A549 (cell line): ENCODE results near the gene DNA2. TPM values are rescaled to one million over a fixed set of nuclear protein-coding genes. Genes with fewer than 3 reads are reported as not detected.

Experiments
- ATAC-seq, 2 experiments: fragments of 200-7000 bp in 1 of 2; fragments of >200 bp in 1 of 2; cut with Nextera tagmentation in 1 of 2; cut with Tn5 transposase in 1 of 2; 3 replicates each; pipeline versions ENCODE4 v1.8.0 to v1.9.1; 2018 to 2020; ENCODE audit warnings: mild to moderate bottlenecking in 1 of 2, moderate library complexity in 1 of 2
- CTCF ChIA-PET: fragments of 300-600 bp; sonication (Branson Sonifier 250); formaldehyde crosslinking; extraction: SDS; loops from one replicate; lab custom pipeline; 2021; ENCODE audit warnings: antibody characterized with exemption, inconsistent platforms; lab: Yijun Ruan, JAX
- POLR2A ChIA-PET: fragments of 350-600 bp; formaldehyde crosslinking; extraction: SDS; loops from one replicate; lab custom pipeline; 2021; ENCODE audit warnings: antibody characterized with exemption, inconsistent platforms; lab: Yijun Ruan, JAX
- DNase-seq, 2 experiments: peaks; one replicate each; pipeline versions ENCODE4 v3.0.0 to v3.0.0-alpha.2; 2011 to 2016; ENCODE audit warnings: low read depth in 1 of 2, low spot score in 1 of 2
- FAIRE-seq: peaks from 2 replicates; lab custom pipeline; 2011; peaks lifted over from hg19 to GRCh38; lab: Jason Lieb, UNC
- H3K27ac ChIP-seq, 2 experiments: fragments of >200 bp; sonication (Bioruptor Twin); formaldehyde crosslinking; 3 replicates each; pipeline ENCODE4 v1.5.1; 2016 to 2017
- H3K4me1 ChIP-seq: fragments of >200 bp; sonication (Bioruptor Twin); formaldehyde crosslinking; 3 replicates; pipeline ENCODE4 v1.6.1; 2016
- H3K4me2 ChIP-seq: fragments of >200 bp; sonication (Bioruptor Twin); formaldehyde crosslinking; 3 replicates; pipeline ENCODE4 v1.6.1; 2016
- H3K4me3 ChIP-seq: fragments of >200 bp; sonication (Bioruptor Twin); formaldehyde crosslinking; 3 replicates; pipeline ENCODE4 v1.5.1; 2016
- H3K9me3 ChIP-seq: fragments of >200 bp; sonication (Bioruptor Twin); formaldehyde crosslinking; 3 replicates; pipeline ENCODE4 v1.6.1; 2016
- ATOH8 ChIP-seq: fragments of 250-450 bp; sonication (Bioruptor Pico); IDR thresholded peaks from 2 replicates; pipeline ENCODE4 v1.5.0; 2020; ENCODE audit warnings: low read depth, mild to moderate bottlenecking, moderate library complexity
- CBX2 ChIP-seq: fragments of 200-600 bp; sonication (generic); IDR thresholded peaks from 2 replicates; pipeline ENCODE4 v1.6.1; 2016; ENCODE audit warnings: low read depth, mild to moderate bottlenecking, borderline replicate concordance
- CEBPB ChIP-seq, 2 experiments: fragments of >200 bp in 1 of 2; sonication (Bioruptor Twin) in 1 of 2; formaldehyde crosslinking in 1 of 2; IDR thresholded peaks; 2 replicates each; pipeline ENCODE4 v1.6.1; 2012 to 2016
- CHD4 ChIP-seq: fragments of 200-600 bp; sonication (generic); IDR thresholded peaks from 2 replicates; pipeline ENCODE4 v1.6.1; 2016; ENCODE audit warnings: antibody characterized with exemption, mild to moderate bottlenecking, borderline replicate concordance
- ESRRA ChIP-seq: fragments of 150-350 bp; IDR thresholded peaks from 2 replicates; pipeline ENCODE4 v1.6.1; 2014; ENCODE audit warnings: mild to moderate bottlenecking, low read length, borderline replicate concordance
- FOXS1 ChIP-seq: fragments of 250-450 bp; sonication (Bioruptor Pico); IDR thresholded peaks from 2 replicates; pipeline ENCODE4 v1.5.0; 2020; ENCODE audit warnings: mild to moderate bottlenecking, moderate library complexity
- HDAC2 ChIP-seq: fragments of 200-600 bp; sonication (generic); IDR thresholded peaks from 2 replicates; pipeline ENCODE4 v1.6.1; 2016
- HES2 ChIP-seq: fragments of >200 bp; sonication (Bioruptor Twin); formaldehyde crosslinking; IDR thresholded peaks from 2 replicates; pipeline ENCODE4 v1.6.1; 2016
- HEYL ChIP-seq: fragments of 250-450 bp; sonication (Bioruptor Pico); IDR thresholded peaks from 2 replicates; pipeline ENCODE4 v1.8.0; 2021; ENCODE audit warnings: mild to moderate bottlenecking, moderate library complexity
- HOXA7 ChIP-seq: fragments of 250-450 bp; sonication (Bioruptor Pico); IDR thresholded peaks from 2 replicates; pipeline ENCODE4 v1.5.0; 2020; ENCODE audit warnings: mild to moderate bottlenecking, moderate library complexity
- HOXB5 ChIP-seq: fragments of 250-450 bp; sonication (Bioruptor Pico); IDR thresholded peaks from 2 replicates; pipeline ENCODE4 v1.5.0; 2020; ENCODE audit warnings: mild to moderate bottlenecking, moderate library complexity
- JUN ChIP-seq, 2 experiments: fragments of >200 bp; sonication (Bioruptor Twin); formaldehyde crosslinking; IDR thresholded peaks; 2 replicates in 1 of 2; 3 replicates in 1 of 2; pipeline ENCODE4 v1.6.1; 2016 to 2017
- JUNB ChIP-seq: fragments of >200 bp; sonication (Bioruptor Twin); formaldehyde crosslinking; IDR thresholded peaks from 2 replicates; pipeline ENCODE4 v1.6.1; 2016
- KDM5A ChIP-seq: fragments of 200-600 bp; sonication (generic); IDR thresholded peaks from 2 replicates; pipeline ENCODE4 v1.6.1; 2016; ENCODE audit warnings: antibody characterized with exemption, mild to moderate bottlenecking
- MAFK ChIP-seq: fragments of 450-650 bp; IDR thresholded peaks from 2 replicates; pipeline ENCODE4 v1.6.1; 2014; ENCODE audit not compliant: partially characterized antibody
- MAX ChIP-seq: IDR thresholded peaks from 2 replicates; pipeline ENCODE4 v1.6.1; 2012
- MAZ ChIP-seq: fragments of 150-350 bp; IDR thresholded peaks from 2 replicates; pipeline ENCODE4 v1.6.1; 2014; ENCODE audit warnings: antibody characterized with exemption, low read depth, low read length, borderline replicate concordance
- MYC ChIP-seq: IDR thresholded peaks from 2 replicates; pipeline ENCODE4 v1.6.1; 2012; ENCODE audit warnings: mild to moderate bottlenecking, inconsistent platforms, low read length, improper control_type of control experiment, borderline replicate concordance
- PBX3 ChIP-seq: IDR thresholded peaks from 2 replicates; pipeline ENCODE4 v1.6.1; 2012
- POLR2A ChIP-seq: IDR thresholded peaks from 2 replicates; pipeline ENCODE4 v1.6.1; 2012; ENCODE audit warnings: mild to moderate bottlenecking, low read length
- POLR2AphosphoS2 ChIP-seq: conservative IDR thresholded peaks from 2 replicates; pipeline ENCODE4 v1.6.1; 2012; ENCODE audit warnings: low read length, improper control_type of control experiment, inconsistent platforms
- RCOR1 ChIP-seq: fragments of 150-350 bp; IDR thresholded peaks from 2 replicates; pipeline ENCODE4 v1.6.1; 2014; ENCODE audit warnings: antibody characterized with exemption, low read length, low read depth
- RFX5 ChIP-seq: fragments of 450-650 bp; IDR thresholded peaks from 2 replicates; pipeline ENCODE4 v1.7.1; 2014; ENCODE audit warnings: antibody characterized with exemption, mild to moderate bottlenecking, moderate library complexity
- SMC3 ChIP-seq: fragments of >200 bp; sonication (Bioruptor Twin); formaldehyde crosslinking; IDR thresholded peaks from 3 replicates; pipeline ENCODE4 v1.6.1; 2018; ENCODE audit warnings: inconsistent platforms
- ZNF302 ChIP-seq: fragments of 250-450 bp; sonication (Bioruptor Pico); IDR thresholded peaks from 2 replicates; pipeline ENCODE4 v1.9.0; 2021; ENCODE audit warnings: inconsistent platforms, mild to moderate bottlenecking, moderate library complexity
- WGBS: methylation state at CpG from one replicate; pipeline ENCODE4 v1.1.6; 2017; ENCODE audit errors: missing lambda C conversion rate; 5-methylcytosine and 5-hydroxymethylcytosine counted together
- polyA plus RNA-seq, 4 experiments: library from polyadenylated mRNA; depleted of rRNA in 3 of 4; stranded (reverse); fragments of >200 nt; fragmentation: RNase III in 1 of 4; extraction: RNeasy Plus Mini Kit Qiagen cat#74134 plus additional on column Dnase treatment in 1 of 4; gene quantifications; 2 replicates in 3 of 4; 3 replicates in 1 of 4; pipeline ENCODE4 v1.2.3, GENCODE V29; 2011 to 2017

The DNA2 gene
- polyA plus RNA-seq, 2 of the 4 experiments (the other 2 are of a cell fraction): 16.5 to 20.1 TPM

GRCh38 chr10:68501691-68502090 lies 29.9 kb upstream of the DNA2 start:
- Histone ChIP-seq H3K4me2 (no peak overlapping the region), H3K27ac (no peak overlapping the region), H3K9me3 (no peaks in the 10 kb centered on the region), H3K4me1 (no peaks in the 10 kb centered on the region), H3K4me3 (no peak overlapping the region)
- POLR2A ChIA-PET: no interaction called here
- FAIRE-seq (no peak), ATAC-seq (no peak)
- WGBS: 75% methylated on average over 7 of the region's 7 CpGs
- TF ChIP-seq POLR2A: no peak
- TF ChIP-seq, all 56 proteins: peak for 0
- DNase-seq: no peak
- CTCF ChIA-PET: interaction anchor here (0.6 kb wide), 1 partner anchor 74 kb away, joined by 3 read pairs; no protein-coding TSS in a partner anchor

- Histone ChIP-seq H3K4me1 (no peaks in the 10 kb centered on the region), H3K9me3 (no peaks in the 10 kb centered on the region), H3K27ac (no peak overlapping the region), H3K4me3 (no peak overlapping the region), H3K4me2 (no peak overlapping the region)
- 96% methylated on average over 6 of the region's 6 CpGs for WGBS
- CTCF ChIA-PET: interaction anchor here (0.6 to 1.2 kb wide), 3 partner anchors 12 to 172 kb away, joined by 3 read pairs; no protein-coding TSS in a partner anchor
- ATAC-seq (no peak), DNase-seq (no peak), FAIRE-seq (no peak)
- POLR2A ChIA-PET: no interaction called here
- TF ChIP-seq ESRRA (no peak), MAZ (no peak), PBX3 (no peak), CHD4 (no peak), RFX5 (no peak), HOXB5 (no peak), JUNB (no peak), JUN (IDR thresholded peaks at IDR 0.05) (no peak), POLR2AphosphoS2 (no peak), HDAC2 (no peak), ZNF302 (no peak), MAX (no peak), KDM5A (no peak), RCOR1 (no peak), MAFK (no peak), FOXS1 (no peak), ATOH8 (CRISPR knock-in tag) (no peak), HOXA7 (CRISPR knock-in tag) (no peak), CEBPB (IDR thresholded peaks at IDR 0.05) (no peak), CBX2 (no peak)
Observed at GRCh38 chr10:68499544-68499943, 27.8 kb upstream of the DNA2 start.

- Histone ChIP-seq H3K4me2 (no peak overlapping the region), H3K4me1 (no peaks in the 10 kb centered on the region), H3K9me3 (no peaks in the 10 kb centered on the region), H3K4me3 (no peak overlapping the region), H3K27ac (no peak overlapping the region)
- DNase-seq (no peak), FAIRE-seq (no peak), ATAC-seq (no peak)
- ChIA-PET CTCF (no interaction called here), POLR2A (interaction anchor here (1.0 kb wide), 1 partner anchor 24 kb away, joined by 3 read pairs; the partner anchor contains the start of gene DNA2)
- 19% methylated on average over 2 of the region's 2 CpGs for WGBS
- no peak for TF ChIP-seq HEYL (CRISPR knock-in tag)
- TF ChIP-seq RCOR1: no peak
- TF ChIP-seq CBX2: no peak
- no peak for TF ChIP-seq HES2
- TF ChIP-seq SMC3: no peak
- TF ChIP-seq MYC: no peak
Observed at GRCh38 chr10:68496072-68496471, 24.3 kb upstream of the DNA2 start.
